Tibial nerve (tissue), 4 donors: Measurements from ENCODE around the gene TMEM213. TPM values are rescaled to one million over a fixed set of nuclear protein-coding genes. Genes with fewer than 3 reads are reported as not detected.

Experiments used
- DNase-seq, 2 donors: peaks; one replicate each; pipeline ENCODE4 v3.0.0-alpha.2; 2019; ENCODE audit warnings: low spot score in 2 of 2
- H3K27ac ChIP-seq, 4 donors: fragments of 200-600 bp; sonication (generic) in 3 of 4; one replicate each; pipeline ENCODE4 v1.5.1; 2017 to 2019; ENCODE audit warnings: mild to moderate bottlenecking in 1 of 4
- H3K27me3 ChIP-seq, 2 donors: fragments of 200-600 bp; sonication (generic) in 1 of 2; one replicate each; pipeline versions ENCODE4 v1.5.1 to v1.6.0; 2017 to 2019
- H3K36me3 ChIP-seq, 3 donors: fragments of 200-600 bp; sonication (generic); one replicate each; pipeline ENCODE4 v1.5.1; 2018 to 2019
- H3K4me1 ChIP-seq, 4 donors: fragments of 200-600 bp; sonication (generic) in 3 of 4; one replicate each; pipeline ENCODE4 v1.5.1; 2017 to 2019
- H3K4me3 ChIP-seq, 4 donors: fragments of 200-600 bp; sonication (generic) in 3 of 4; one replicate each; pipeline ENCODE4 v1.5.1; 2017 to 2019; ENCODE audit warnings: mild to moderate bottlenecking in 1 of 4, moderate library complexity in 1 of 4
- H3K9me3 ChIP-seq, 4 donors: fragments of 200-600 bp; sonication (generic) in 3 of 4; one replicate each; pipeline ENCODE4 v1.5.1; 2017 to 2019
- CTCF ChIP-seq, 5 experiments: fragments of 200-600 bp in 3 of 5; fragments of 450-650 bp in 2 of 5; sonication (generic) in 3 of 5; IDR thresholded peaks; one replicate each; pipeline ENCODE4 v1.5.1; 2016 to 2019; ENCODE audit warnings: antibody characterized with exemption in 5 of 5, mild to moderate bottlenecking in 3 of 5, moderate library complexity in 2 of 5
- EP300 ChIP-seq, 2 donors: sonication (generic); formaldehyde crosslinking; IDR thresholded peaks; one replicate each; pipeline ENCODE4 v1.6.1; 2017; ENCODE audit warnings: antibody characterized with exemption in 2 of 2, mild to moderate bottlenecking in 1 of 2
- POLR2A ChIP-seq, 2 donors: fragments of 450-650 bp; IDR thresholded peaks; one replicate each; pipeline ENCODE4 v1.6.1; 2017; ENCODE audit warnings: antibody characterized with exemption in 2 of 2, mild to moderate bottlenecking in 2 of 2, moderate library complexity in 2 of 2
- WGBS, 2 donors: methylation state at CpG; one replicate each; pipeline ENCODE4 v1.1.5; 2018; 5-methylcytosine and 5-hydroxymethylcytosine counted together
- total RNA-seq, 4 donors: library from RNA; depleted of rRNA; stranded (reverse); fragments of >200 nt; gene quantifications; one replicate each; pipeline ENCODE4 v1.1.0, GENCODE V29; 2016

TMEM213 gene
- total RNA-seq, 4 donors from 2014 or later, result not detected

DNA sequence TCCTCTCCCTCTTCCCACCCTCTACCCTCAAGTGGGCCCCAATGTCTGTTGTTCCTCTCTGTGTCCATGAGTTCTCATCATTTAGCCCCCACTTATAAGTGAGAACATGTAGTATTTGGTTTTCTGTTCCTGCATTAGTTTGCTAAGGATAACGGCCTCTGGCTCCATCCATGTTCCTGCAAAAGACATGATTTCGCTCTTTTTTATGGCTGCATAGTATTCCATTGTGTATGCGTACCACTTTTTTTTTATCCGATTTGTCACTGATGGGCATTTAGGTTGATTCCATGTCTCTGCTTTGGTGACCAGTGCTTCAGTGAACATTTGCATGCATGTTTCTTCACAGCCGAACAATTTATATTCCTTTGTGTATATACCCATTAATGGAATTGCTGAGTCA lies 51.9 kb downstream of the TMEM213 start:
- Histone ChIP-seq H3K27me3 (no peaks in the 10 kb centered on the region), H3K27ac (no peak overlapping the region), H3K4me3 (no peak overlapping the region), H3K9me3 (no peaks in the 10 kb centered on the region), H3K36me3 (peaks cover 0 to 23% (median 0%) of the 10 kb centered on the region in 3 donors), H3K4me1 (peaks cover 0 to 3% (median 0%) of the 10 kb centered on the region in 4 donors)
- TF ChIP-seq EP300 (IDR thresholded peaks at IDR 0.05) (no peak), POLR2A (IDR thresholded peaks at IDR 0.05) (no peak), CTCF (IDR thresholded peaks at IDR 0.05) (no peak)
- no peak for DNase-seq
- WGBS, 2 donors, result 95 to 98% methylated on average over 5 of the region's 5 CpGs

DNA sequence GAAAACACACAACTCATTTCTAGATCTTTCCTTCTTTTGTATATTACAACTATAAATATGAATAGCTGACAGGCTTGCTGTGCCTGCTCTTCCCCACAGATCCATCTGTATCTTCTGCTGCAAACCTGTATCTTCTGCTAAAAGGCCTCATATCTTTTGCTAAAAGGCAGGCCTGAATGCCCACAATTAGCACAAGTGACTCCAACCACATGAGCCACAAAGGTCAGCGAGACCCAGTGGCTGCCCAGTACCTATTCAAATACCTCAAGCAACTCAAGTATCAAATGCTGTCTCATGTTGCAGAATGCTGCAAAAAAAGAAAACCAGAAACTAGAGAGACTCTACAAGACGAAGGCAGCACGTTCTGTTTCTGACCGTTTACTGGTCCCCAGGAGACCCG lies 54.7 kb downstream of the TMEM213 start:
- TF ChIP-seq POLR2A (IDR thresholded peaks at IDR 0.05) (no peak), CTCF (IDR thresholded peaks at IDR 0.05) (no peak), EP300 (IDR thresholded peaks at IDR 0.05) (no peak)
- no peak for DNase-seq
- H3K9me3 ChIP-seq, result peaks cover 0 to 1% (median 0%) of the 10 kb centered on the region in 4 donors
- no peaks in the 10 kb centered on the region for H3K27me3 ChIP-seq
- H3K4me3 ChIP-seq, result no peak overlapping the region
- H3K27ac ChIP-seq, result no peak overlapping the region
- WGBS, 2 donors, result 92 to 93% methylated on average over 5 of the region's 5 CpGs
- peaks cover 0 to 3% (median 0%) of the 10 kb centered on the region in 4 donors for H3K4me1 ChIP-seq
- peaks cover 0 to 29% (median 0%) of the 10 kb centered on the region in 3 donors for H3K36me3 ChIP-seq

DNA sequence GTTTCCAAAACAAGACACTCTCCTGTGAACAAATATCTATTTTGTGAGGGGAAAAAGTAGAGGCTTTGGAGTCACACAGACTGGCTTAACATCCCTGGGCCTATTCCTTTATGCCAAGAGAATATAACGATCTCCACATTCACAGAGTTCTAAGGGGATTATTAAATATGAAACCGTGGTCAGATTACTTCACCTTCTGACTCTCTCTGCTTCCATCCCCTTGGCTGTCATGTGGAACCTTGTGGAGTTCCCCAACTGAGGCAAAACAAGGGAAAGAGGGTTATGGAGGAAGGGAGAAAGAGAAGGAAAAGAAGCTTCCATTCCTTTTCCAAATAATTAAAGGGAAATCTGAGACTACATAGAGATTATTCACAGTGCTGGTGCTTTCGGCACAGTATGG lies 55.7 kb downstream of the TMEM213 start:
- TF ChIP-seq POLR2A (IDR thresholded peaks at IDR 0.05) (no peak), EP300 (IDR thresholded peaks at IDR 0.05) (no peak), CTCF (IDR thresholded peaks at IDR 0.05) (no peak)
- DNase-seq, result no peak

DNA sequence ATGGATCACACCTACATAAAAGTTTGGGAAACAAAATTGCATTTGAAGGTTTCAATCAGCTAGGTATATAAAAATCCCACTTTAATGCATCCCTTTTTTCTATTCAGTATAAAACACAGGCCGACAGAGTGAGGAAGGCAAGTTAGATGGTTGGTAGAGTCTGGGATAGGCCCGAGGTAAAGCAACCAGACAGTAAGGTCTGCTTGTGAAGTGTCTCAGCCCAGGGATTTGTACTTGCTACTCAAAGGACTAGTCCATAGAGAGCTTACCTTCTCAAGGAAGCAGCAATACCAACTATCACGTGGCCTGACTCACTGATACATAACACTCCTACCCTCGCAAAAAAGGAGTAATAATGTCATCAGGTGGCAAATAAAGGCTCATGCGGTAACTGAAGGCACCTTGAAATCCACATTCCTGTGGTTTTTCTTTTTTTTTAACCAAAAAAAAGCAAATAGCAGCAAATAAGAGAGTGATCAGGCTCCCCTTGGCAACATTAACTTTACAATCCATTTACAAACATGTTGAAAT lies 56.4 kb downstream of the TMEM213 start:
- Histone ChIP-seq H3K9me3 (peaks cover 0 to 8% (median 0%) of the 10 kb centered on the region in 4 donors), H3K27ac (no peak overlapping the region), H3K4me3 (no peak overlapping the region), H3K36me3 (peaks cover 0 to 45% (median 0%) of the 10 kb centered on the region in 3 donors), H3K27me3 (no peaks in the 10 kb centered on the region), H3K4me1 (no peaks in the 10 kb centered on the region)
- no peak for DNase-seq
- TF ChIP-seq POLR2A (IDR thresholded peaks at IDR 0.05) (no peak), EP300 (IDR thresholded peaks at IDR 0.05) (no peak), CTCF (IDR thresholded peaks at IDR 0.05) (no peak)
- 82 to 84% methylated on average over 5 of the region's 5 CpGs for WGBS, 2 donors

More for the DNA sequence above, 55.7 kb downstream of the TMEM213 start:
- Histone ChIP-seq H3K27ac (no peak overlapping the region), H3K4me3 (no peak overlapping the region), H3K9me3 (peaks cover 0 to 8% (median 0%) of the 10 kb centered on the region in 4 donors), H3K4me1 (no peaks in the 10 kb centered on the region), H3K36me3 (peaks cover 0 to 37% (median 0%) of the 10 kb centered on the region in 3 donors), H3K27me3 (no peaks in the 10 kb centered on the region)
- WGBS, 2 donors, result 68 to 73% methylated on average over 3 of the region's 3 CpGs

DNA sequence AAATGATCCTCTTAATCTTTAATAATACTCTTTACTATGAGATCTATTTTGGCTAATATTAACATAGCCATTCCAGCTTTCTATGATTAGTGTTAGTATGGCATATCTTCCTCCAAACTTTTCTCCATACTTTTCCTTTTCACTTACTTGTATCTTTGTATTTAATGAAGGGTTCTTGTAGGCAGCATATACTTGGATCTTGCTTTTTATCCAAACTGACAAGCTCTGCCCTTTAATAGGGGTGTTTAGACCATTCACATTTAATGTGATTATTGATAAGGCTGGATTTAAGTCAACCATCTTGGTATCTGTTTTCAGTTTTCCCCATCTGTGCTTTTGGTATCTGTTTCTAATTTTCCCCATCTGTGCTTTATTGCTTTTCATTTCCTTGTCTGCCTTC lies 59.9 kb downstream of the TMEM213 start:
- H3K9me3 ChIP-seq, result peaks cover 0 to 8% (median 0%) of the 10 kb centered on the region in 4 donors
- H3K36me3 ChIP-seq, result peaks cover 0 to 42% (median 0%) of the 10 kb centered on the region in 3 donors
- no peak overlapping the region for H3K27ac ChIP-seq
- no peak overlapping the region for H3K4me3 ChIP-seq
- no peaks in the 10 kb centered on the region for H3K27me3 ChIP-seq
- no peaks in the 10 kb centered on the region for H3K4me1 ChIP-seq
- no peak for DNase-seq
- TF ChIP-seq EP300 (IDR thresholded peaks at IDR 0.05) (no peak), CTCF (IDR thresholded peaks at IDR 0.05) (no peak), POLR2A (IDR thresholded peaks at IDR 0.05) (no peak)
